Transverse colon (tissue), 4 donors: ENCODE measurements around the gene CBX5. TPM values are rescaled to one million over a fixed set of nuclear protein-coding genes. Genes with fewer than 3 reads are reported as not detected.

Source experiments
- DNase-seq: peaks from one replicate; pipeline ENCODE4 v3.0.0-alpha.2; 2019
- H3K27ac ChIP-seq, 4 donors: fragments of 200-600 bp; sonication (generic); 2 replicates each; pipeline ENCODE4 v1.5.1; 2016 to 2018; ENCODE audit warnings: inconsistent platforms in 4 of 4
- H3K27me3 ChIP-seq: fragments of 200-600 bp; sonication (generic); 2 replicates; pipeline ENCODE4 v1.5.1; 2017; ENCODE audit warnings: inconsistent platforms
- H3K36me3 ChIP-seq, 4 donors: fragments of 200-600 bp; sonication (generic); 2 replicates each; pipeline ENCODE4 v1.5.1; 2017 to 2019; ENCODE audit warnings: inconsistent platforms in 4 of 4
- H3K4me1 ChIP-seq, 4 donors: fragments of 200-600 bp; sonication (generic); 2 replicates each; pipeline ENCODE4 v1.5.1; 2017 to 2020; ENCODE audit warnings: inconsistent platforms in 4 of 4
- H3K4me3 ChIP-seq, 4 donors: fragments of 200-600 bp; sonication (generic); 1 replicate in 1 of 4; 2 replicates in 3 of 4; pipeline versions ENCODE4 v1.5.1 to v1.6.1; 2017 to 2019; ENCODE audit warnings: inconsistent platforms in 4 of 4
- H3K9me3 ChIP-seq, 2 donors: fragments of 200-600 bp; sonication (generic); 2 replicates each; pipeline ENCODE4 v1.5.1; 2017 to 2019; ENCODE audit warnings: inconsistent platforms in 2 of 2
- EP300 ChIP-seq: sonication (generic); formaldehyde crosslinking; IDR thresholded peaks from one replicate; pipeline ENCODE4 v1.6.1; 2017; ENCODE audit warnings: antibody characterized with exemption, low read depth
- POLR2A ChIP-seq: fragments of 450-650 bp; IDR thresholded peaks from one replicate; pipeline ENCODE4 v1.6.1; 2016; ENCODE audit warnings: antibody characterized with exemption, mild to moderate bottlenecking, moderate library complexity
- POLR2AphosphoS5 ChIP-seq, 3 donors: sonication (generic); formaldehyde crosslinking; IDR thresholded peaks; one replicate each; pipeline ENCODE4 v1.6.1; 2016; ENCODE audit warnings: antibody characterized with exemption in 3 of 3
- WGBS, 2 donors: methylation state at CpG; one replicate each; pipeline ENCODE4 v1.1.5; 2018; ENCODE audit warnings: low coverage in 1 of 2; 5-methylcytosine and 5-hydroxymethylcytosine counted together
- in situ Hi-C, 4 donors: fragments of 200-750 bp; cut with MboI; loops; one replicate each; pipeline versions ENCODE4 v1.15.0 to v1.15.1; 2017; ENCODE audit warnings: low sequenced_read_pairs in 3 of 4, low pct_ligation_motif_present in 1 of 4, low pct_unique_long_range_greater_than_20kb in 1 of 4
- intact Hi-C: fragments of 100-400 bp; cut with DNase I; formaldehyde crosslinking; loops from one replicate; pipeline ENCODE4 v1.15.1; 2023; ENCODE audit warnings: low total_unique reads
- total RNA-seq, 4 donors: library from RNA; depleted of rRNA; stranded (reverse); fragments of >200 nt; gene quantifications; one replicate each; pipeline ENCODE4 v1.1.0, GENCODE V29; 2016
- TF ChIP-seq, protein P1 (sequence below), 5 experiments: fragments of 200-600 bp in 3 of 5; fragments of 450-650 bp in 2 of 5; sonication (generic) in 3 of 5; IDR thresholded peaks; 1 replicate in 2 of 5; 2 replicates in 3 of 5; pipeline ENCODE4 v1.5.1; 2016 to 2017; ENCODE audit warnings: antibody characterized with exemption in 5 of 5, inconsistent platforms in 3 of 5, mild to moderate bottlenecking in 2 of 5, moderate library complexity in 1 of 5

Gene CBX5
- total RNA-seq, 4 donors from 2014 or later, result 18.9 to 28.8 (median 22.8) TPM

DNA sequence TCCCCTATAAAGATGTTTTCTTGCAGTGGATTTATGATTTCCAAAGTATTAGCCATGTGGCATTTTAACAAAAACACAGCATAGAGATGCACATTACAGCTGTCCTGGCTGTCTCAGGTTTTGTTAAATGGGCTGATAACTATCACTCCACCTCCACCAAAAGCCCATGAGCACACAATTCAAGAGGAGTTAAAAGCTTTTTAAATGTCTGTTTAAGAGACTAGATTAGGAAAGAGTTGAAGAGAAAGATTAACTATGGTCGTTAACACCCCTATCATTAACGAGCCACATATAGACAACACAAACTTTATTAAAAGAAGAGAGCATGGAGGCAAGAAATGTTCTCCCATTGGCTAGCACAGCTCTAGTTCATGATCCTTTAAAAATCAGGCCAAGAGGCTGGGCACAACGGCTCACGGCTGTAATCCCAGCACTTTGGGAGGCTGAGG lies 14.5 kb downstream of the CBX5 start:
- DNase-seq, result no peak
- in situ Hi-C loops, result no loop called here
- 86 to 87% methylated on average over 2 to 4 of the region's 4 CpGs for WGBS, 2 donors
- TF ChIP-seq, protein P1, sequence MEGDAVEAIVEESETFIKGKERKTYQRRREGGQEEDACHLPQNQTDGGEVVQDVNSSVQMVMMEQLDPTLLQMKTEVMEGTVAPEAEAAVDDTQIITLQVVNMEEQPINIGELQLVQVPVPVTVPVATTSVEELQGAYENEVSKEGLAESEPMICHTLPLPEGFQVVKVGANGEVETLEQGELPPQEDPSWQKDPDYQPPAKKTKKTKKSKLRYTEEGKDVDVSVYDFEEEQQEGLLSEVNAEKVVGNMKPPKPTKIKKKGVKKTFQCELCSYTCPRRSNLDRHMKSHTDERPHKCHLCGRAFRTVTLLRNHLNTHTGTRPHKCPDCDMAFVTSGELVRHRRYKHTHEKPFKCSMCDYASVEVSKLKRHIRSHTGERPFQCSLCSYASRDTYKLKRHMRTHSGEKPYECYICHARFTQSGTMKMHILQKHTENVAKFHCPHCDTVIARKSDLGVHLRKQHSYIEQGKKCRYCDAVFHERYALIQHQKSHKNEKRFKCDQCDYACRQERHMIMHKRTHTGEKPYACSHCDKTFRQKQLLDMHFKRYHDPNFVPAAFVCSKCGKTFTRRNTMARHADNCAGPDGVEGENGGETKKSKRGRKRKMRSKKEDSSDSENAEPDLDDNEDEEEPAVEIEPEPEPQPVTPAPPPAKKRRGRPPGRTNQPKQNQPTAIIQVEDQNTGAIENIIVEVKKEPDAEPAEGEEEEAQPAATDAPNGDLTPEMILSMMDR (IDR thresholded peaks at IDR 0.05), result no peak
- TF ChIP-seq POLR2AphosphoS5 (IDR thresholded peaks at IDR 0.05), result no peak
- TF ChIP-seq POLR2A, result no peak
- TF ChIP-seq EP300, result no peak
- Histone ChIP-seq H3K9me3 (no peaks in the 10 kb centered on the region), H3K27me3 (no peaks in the 10 kb centered on the region), H3K4me1 (peaks cover 5 to 14% (median 11%) of the 10 kb centered on the region in 4 donors), H3K36me3 (no peaks in the 10 kb centered on the region), H3K4me3 (no peak overlapping the region), H3K27ac (no peak overlapping the region)
- intact Hi-C loops, result no loop called here

DNA sequence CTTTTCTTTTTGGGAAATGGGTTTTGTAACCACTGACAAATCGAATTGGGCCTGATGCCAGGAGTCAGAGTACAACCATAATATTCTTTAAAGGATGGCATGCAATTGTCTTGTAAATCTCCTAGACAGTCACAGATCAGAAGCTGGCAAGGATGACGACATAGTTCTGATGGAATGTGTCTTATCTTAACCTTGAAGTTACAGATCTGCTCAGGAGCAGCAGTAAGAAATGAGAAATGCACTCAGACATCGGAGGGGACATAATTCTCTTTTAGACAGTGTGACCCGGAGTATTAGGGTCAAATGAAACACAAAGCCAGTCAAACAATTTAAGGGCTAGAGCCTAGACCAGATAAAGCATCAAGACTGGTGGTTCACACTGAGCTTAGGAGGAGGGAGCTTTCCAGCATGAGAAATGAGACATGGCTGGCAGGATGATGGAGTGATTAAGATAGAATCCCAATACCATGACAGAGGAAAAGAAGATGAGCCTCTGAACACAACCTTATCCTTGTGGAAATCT lies 17.5 kb downstream of the CBX5 start:
- Histone ChIP-seq H3K4me1 (peaks cover 5 to 34% (median 20%) of the 10 kb centered on the region in 4 donors), H3K27ac (no peak overlapping the region), H3K9me3 (no peaks in the 10 kb centered on the region), H3K27me3 (no peaks in the 10 kb centered on the region), H3K36me3 (no peaks in the 10 kb centered on the region), H3K4me3 (no peak overlapping the region)
- intact Hi-C loops (no loop called here), in situ Hi-C loops (no loop called here)
- 43 to 54% methylated on average over 4 of the region's 4 CpGs for WGBS, 2 donors
- TF ChIP-seq POLR2AphosphoS5 (IDR thresholded peaks at IDR 0.05), result no peak
- TF ChIP-seq, protein P1 (IDR thresholded peaks at IDR 0.05), result no peak
- TF ChIP-seq EP300, result no peak
- TF ChIP-seq POLR2A, result no peak
- DNase-seq, result no peak

DNA sequence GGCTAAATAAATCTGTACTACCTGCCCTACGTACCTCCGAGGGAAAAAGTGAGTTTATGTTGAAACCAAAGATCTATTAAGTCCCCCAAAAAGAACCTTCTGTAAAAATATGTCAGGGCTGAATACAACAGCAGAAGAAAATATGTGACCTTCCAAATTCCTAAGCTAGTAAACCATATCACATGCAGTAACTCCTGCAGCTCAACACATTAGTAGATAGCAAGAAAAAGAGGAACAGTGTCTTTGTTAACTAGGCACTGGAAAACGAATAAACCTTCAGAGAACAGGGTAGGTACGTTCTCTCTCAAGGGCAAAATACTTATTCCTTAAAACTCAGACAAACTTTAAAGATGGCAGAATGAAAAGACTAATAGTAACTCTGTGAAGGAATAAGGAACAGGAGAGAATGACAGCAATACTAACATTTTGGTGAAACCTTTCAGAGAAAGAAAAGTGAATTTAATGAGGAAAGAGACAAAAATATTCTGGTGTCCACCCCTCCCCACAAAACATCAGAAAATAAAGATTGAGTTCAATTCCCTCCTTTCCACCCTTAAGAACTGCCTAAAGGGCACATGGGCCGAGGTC lies 18.0 kb downstream of the CBX5 start:
- DNase-seq, result no peak
- Histone ChIP-seq H3K36me3 (peaks cover 0 to 5% (median 0%) of the 10 kb centered on the region in 4 donors), H3K27me3 (no peaks in the 10 kb centered on the region), H3K27ac (no peak overlapping the region), H3K4me3 (no peak overlapping the region), H3K4me1 (peaks cover 5 to 34% (median 20%) of the 10 kb centered on the region in 4 donors), H3K9me3 (no peaks in the 10 kb centered on the region)
- in situ Hi-C loops (no loop called here), intact Hi-C loops (no loop called here)
- TF ChIP-seq, protein P1 (IDR thresholded peaks at IDR 0.05), result no peak
- TF ChIP-seq EP300, result no peak
- TF ChIP-seq POLR2AphosphoS5 (IDR thresholded peaks at IDR 0.05), result no peak
- no peak for TF ChIP-seq POLR2A
- 76 to 79% methylated on average over 5 of the region's 5 CpGs for WGBS, 2 donors

DNA sequence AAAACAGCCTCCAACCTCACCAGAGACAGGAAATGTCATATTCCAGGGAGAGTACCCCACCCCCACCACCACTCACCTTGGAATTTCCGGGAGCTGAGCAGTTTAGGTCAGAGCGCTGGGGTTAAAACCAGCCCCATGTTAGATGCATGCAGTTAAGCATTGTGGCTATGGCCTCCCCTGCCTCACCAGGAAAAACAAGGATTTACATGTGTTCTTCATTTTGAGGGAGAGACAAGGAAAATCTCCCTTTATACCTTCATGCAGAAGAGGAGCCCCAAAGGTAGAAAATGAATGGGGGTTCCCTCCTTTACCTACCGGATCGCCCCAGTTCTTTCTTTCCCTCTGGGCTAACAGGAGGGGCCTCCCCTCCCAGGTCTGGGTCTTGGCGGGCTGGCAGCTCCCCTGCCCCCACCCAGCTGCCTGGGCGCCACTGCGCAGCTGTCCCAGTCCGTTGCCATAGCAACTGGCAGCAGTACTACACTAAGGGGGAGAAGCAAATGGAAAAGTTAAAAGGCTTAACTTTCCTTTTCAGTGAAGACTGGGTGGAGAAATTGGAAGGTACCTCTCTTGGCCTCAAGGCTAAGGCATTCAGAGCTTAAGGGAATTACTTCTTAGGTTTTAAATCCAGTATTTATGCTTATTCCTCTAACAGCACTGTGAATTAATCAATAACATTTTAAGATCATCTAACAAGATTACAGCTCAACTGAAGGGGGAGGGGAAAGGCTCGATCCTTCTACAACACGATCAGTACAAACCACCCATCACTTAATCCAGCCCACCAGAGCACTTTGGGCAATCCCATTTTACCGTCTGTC lies 20.5 kb downstream of the CBX5 start:
- Histone ChIP-seq H3K36me3 (peaks cover 0 to 10% (median 2%) of the 10 kb centered on the region in 4 donors), H3K27ac (peak overlapping the region; percentile 65 to 81 (median 76)), H3K4me1 (peaks cover 5 to 34% (median 20%) of the 10 kb centered on the region in 4 donors), H3K27me3 (no peaks in the 10 kb centered on the region), H3K9me3 (no peaks in the 10 kb centered on the region), H3K4me3 (peak overlapping the region; percentile 7 to 42 (median 26))
- WGBS, 2 donors, result 28 to 42% methylated on average over 4 to 11 of the region's 11 CpGs
- TF ChIP-seq EP300 (no peak), POLR2AphosphoS5 (IDR thresholded peaks at IDR 0.05) (peak in 2 of 3 donors; percentile 18 to 32)
- TF ChIP-seq, protein P1 (IDR thresholded peaks at IDR 0.05), result no peak
- intact Hi-C loops (no loop called here), in situ Hi-C loops (loop anchor here in 1 of 4 donors (10.0 kb wide), 1 partner anchor 105 kb away; the partner anchor contains the start of gene GPR84)
- peak; percentile 64 for DNase-seq
